Epidermal melanocyte (primary cell): ENCODE data around the gene PRMT3.
"Not testable (repeated sequence)": the region's sequence is repeated elsewhere in the genome, so short reads cannot be mapped to it uniquely, and the experiment has no call there.

Experiments used
- DNase-seq: peaks from one replicate; pipeline ENCODE4 v3.0.0; 2011; ENCODE audit warnings: low spot score; ENCODE audit not compliant: insufficient read length

PRMT3 gene

GRCh38 chr11:20373568-20374209 is 13.8 kb upstream of the PRMT3 start:
- no peak for DNase-seq

- no peak for DNase-seq
Observed at GRCh38 chr11:20374741-20375300, 12.7 kb upstream of the PRMT3 start.

GRCh38 chr11:20376162-20376730 is 11.3 kb upstream of the PRMT3 start:
- no peak for DNase-seq

- not testable (repeated sequence) for DNase-seq
Observed at GRCh38 chr11:20385996-20386395, 1.5 kb upstream of the PRMT3 start.

- DNase-seq = no peak
Observed at GRCh38 chr11:20388096-20389055, 860 bp downstream of the PRMT3 start.

- peak; percentile 30 for DNase-seq
Observed at GRCh38 chr11:20397281-20397680, 9.8 kb downstream of the PRMT3 start.

- DNase-seq = no peak
Observed at GRCh38 chr11:20399498-20399897, 12.0 kb downstream of the PRMT3 start.

GRCh38 chr11:20403059-20403458 is 15.5 kb downstream of the PRMT3 start:
- no peak for DNase-seq

GRCh38 chr11:20406484-20406883 is 19.0 kb downstream of the PRMT3 start:
- DNase-seq = no peak

- DNase-seq = no peak
Observed at GRCh38 chr11:20407344-20407743, 19.8 kb downstream of the PRMT3 start.

GRCh38 chr11:20415432-20415831 is 27.9 kb downstream of the PRMT3 start:
- no peak for DNase-seq

GRCh38 chr11:20417771-20418170 is 30.3 kb downstream of the PRMT3 start:
- no peak for DNase-seq

- no peak for DNase-seq
Observed at GRCh38 chr11:20421946-20422345, 34.4 kb downstream of the PRMT3 start.

- no peak for DNase-seq
Observed at GRCh38 chr11:20429216-20429615, 41.7 kb downstream of the PRMT3 start.

- no peak for DNase-seq
Observed at GRCh38 chr11:20438637-20439036, 51.1 kb downstream of the PRMT3 start.

- no peak for DNase-seq
Observed at GRCh38 chr11:20443596-20443995, 56.1 kb downstream of the PRMT3 start.

GRCh38 chr11:20444535-20444934 is 57.0 kb downstream of the PRMT3 start:
- no peak for DNase-seq

GRCh38 chr11:20448834-20449233 is 61.3 kb downstream of the PRMT3 start:
- DNase-seq = no peak

GRCh38 chr11:20450829-20451228 is 63.3 kb downstream of the PRMT3 start:
- no peak for DNase-seq

GRCh38 chr11:20451568-20451967 is 64.1 kb downstream of the PRMT3 start:
- DNase-seq = no peak

GRCh38 chr11:20452585-20452984 is 65.1 kb downstream of the PRMT3 start:
- DNase-seq = no peak
